Uterus (tissue), 4 donors: ENCODE results near the gene UPP1. TPM values are rescaled to one million over a fixed set of nuclear protein-coding genes. Genes with fewer than 3 reads are reported as not detected.

Experiments used
- DNase-seq, 2 donors: peaks; one replicate each; pipeline ENCODE4 v3.0.0-alpha.2; 2019 to 2020
- H3K27ac ChIP-seq, 2 donors: fragments of 200-600 bp; sonication (generic); 1 replicate in 1 of 2; 2 replicates in 1 of 2; pipeline ENCODE4 v1.5.1; 2016 to 2018
- H3K27me3 ChIP-seq, 2 donors: fragments of 200-600 bp; sonication (generic); one replicate each; pipeline ENCODE4 v1.5.1; 2018 to 2019; ENCODE audit warnings: control low read depth in 1 of 2
- H3K36me3 ChIP-seq, 2 donors: fragments of 200-600 bp; sonication (generic); one replicate each; pipeline ENCODE4 v1.5.1; 2019; ENCODE audit warnings: control low read depth in 1 of 2
- H3K4me1 ChIP-seq, 2 donors: fragments of 200-600 bp; sonication (generic); one replicate each; pipeline ENCODE4 v1.5.1; 2018 to 2019; ENCODE audit warnings: control low read depth in 1 of 2
- H3K4me3 ChIP-seq, 2 donors: fragments of 200-600 bp; sonication (generic); 1 replicate in 1 of 2; 2 replicates in 1 of 2; pipeline ENCODE4 v1.5.1; 2018 to 2019; ENCODE audit warnings: mild to moderate bottlenecking in 1 of 2
- H3K9me3 ChIP-seq, 2 donors: fragments of 200-600 bp; sonication (generic); one replicate each; pipeline ENCODE4 v1.5.1; 2019; ENCODE audit warnings: control low read depth in 1 of 2
- POLR2A ChIP-seq, 2 donors: fragments of 450-650 bp; IDR thresholded peaks; one replicate each; pipeline ENCODE4 v1.6.1; 2016; ENCODE audit warnings: antibody characterized with exemption in 2 of 2, mild to moderate bottlenecking in 1 of 2, moderate library complexity in 1 of 2
- intact Hi-C: fragments of 100-400 bp; cut with DNase I; formaldehyde crosslinking; loops from one replicate; pipeline ENCODE4 v1.15.1; 2023; ENCODE audit warnings: low total_unique reads
- total RNA-seq, 4 donors: library from RNA; depleted of rRNA in 3 of 4; stranded (reverse); fragments of >200 nt in 3 of 4; gene quantifications; one replicate each; pipeline versions ENCODE4 v1.1.0 to v1.2.4, GENCODE V29; 2014 to 2023
- TF ChIP-seq, protein P1 (sequence below), 4 experiments: fragments of 200-600 bp in 2 of 4; fragments of 450-650 bp in 2 of 4; sonication (generic) in 2 of 4; IDR thresholded peaks; one replicate each; pipeline ENCODE4 v1.5.1; 2016 to 2019; ENCODE audit warnings: antibody characterized with exemption in 4 of 4, mild to moderate bottlenecking in 2 of 4, moderate library complexity in 1 of 4
- donor health status: DM: yes; HTN: yes; CAD: no.

Gene UPP1
- total RNA-seq, 4 donors from 2014 or later: 1.5 to 25.2 (median 5.4) TPM

DNA sequence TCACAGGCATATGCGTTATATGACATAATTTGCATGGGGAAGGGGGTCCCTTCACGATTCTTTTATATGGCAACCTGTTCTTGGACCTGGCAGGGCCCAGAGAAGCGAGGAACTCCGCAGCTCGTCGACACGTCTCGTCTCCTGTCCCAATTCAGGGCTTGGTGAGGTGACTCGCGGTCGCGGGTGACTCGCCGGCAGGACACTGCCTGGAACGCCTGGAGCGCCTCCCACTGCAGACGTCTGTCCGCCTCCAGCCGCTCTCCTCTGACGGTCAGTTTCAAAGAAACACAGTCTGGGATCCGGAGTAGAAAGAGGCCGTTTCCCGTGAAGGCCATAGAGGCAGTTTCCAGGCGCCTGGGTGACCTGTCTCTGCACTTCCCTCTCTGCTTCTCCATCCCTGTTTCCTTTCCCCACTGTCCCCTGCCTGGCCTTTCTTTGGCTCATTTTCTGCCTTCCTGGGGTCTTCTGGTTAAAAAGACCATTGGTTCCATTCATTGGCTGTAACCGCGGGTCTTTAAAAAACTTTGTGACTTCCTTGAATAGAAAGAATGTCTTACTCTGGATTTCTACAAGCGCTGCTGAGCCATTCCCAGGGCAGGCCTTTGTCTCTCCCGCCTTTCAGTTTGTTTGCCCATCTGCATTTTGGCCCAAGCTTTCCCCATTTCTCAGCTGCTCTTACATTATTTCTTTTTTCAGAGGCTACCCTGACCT is 1.2 kb downstream of the UPP1 start:
- TF ChIP-seq POLR2A (IDR thresholded peaks at IDR 0.05): no peak
- intact Hi-C loops: no loop called here
- peak overlapping the region; percentile 82 to 88 for H3K27ac ChIP-seq
- H3K4me1 ChIP-seq: peaks cover 5 to 11% of the 10 kb centered on the region in 2 donors
- no peaks in the 10 kb centered on the region for H3K36me3 ChIP-seq
- H3K9me3 ChIP-seq: no peaks in the 10 kb centered on the region
- DNase-seq: peak in 1 of 2 donors; percentile 37
- no peaks in the 10 kb centered on the region for H3K27me3 ChIP-seq
- peak overlapping the region; percentile 76 to 82 for H3K4me3 ChIP-seq

DNA sequence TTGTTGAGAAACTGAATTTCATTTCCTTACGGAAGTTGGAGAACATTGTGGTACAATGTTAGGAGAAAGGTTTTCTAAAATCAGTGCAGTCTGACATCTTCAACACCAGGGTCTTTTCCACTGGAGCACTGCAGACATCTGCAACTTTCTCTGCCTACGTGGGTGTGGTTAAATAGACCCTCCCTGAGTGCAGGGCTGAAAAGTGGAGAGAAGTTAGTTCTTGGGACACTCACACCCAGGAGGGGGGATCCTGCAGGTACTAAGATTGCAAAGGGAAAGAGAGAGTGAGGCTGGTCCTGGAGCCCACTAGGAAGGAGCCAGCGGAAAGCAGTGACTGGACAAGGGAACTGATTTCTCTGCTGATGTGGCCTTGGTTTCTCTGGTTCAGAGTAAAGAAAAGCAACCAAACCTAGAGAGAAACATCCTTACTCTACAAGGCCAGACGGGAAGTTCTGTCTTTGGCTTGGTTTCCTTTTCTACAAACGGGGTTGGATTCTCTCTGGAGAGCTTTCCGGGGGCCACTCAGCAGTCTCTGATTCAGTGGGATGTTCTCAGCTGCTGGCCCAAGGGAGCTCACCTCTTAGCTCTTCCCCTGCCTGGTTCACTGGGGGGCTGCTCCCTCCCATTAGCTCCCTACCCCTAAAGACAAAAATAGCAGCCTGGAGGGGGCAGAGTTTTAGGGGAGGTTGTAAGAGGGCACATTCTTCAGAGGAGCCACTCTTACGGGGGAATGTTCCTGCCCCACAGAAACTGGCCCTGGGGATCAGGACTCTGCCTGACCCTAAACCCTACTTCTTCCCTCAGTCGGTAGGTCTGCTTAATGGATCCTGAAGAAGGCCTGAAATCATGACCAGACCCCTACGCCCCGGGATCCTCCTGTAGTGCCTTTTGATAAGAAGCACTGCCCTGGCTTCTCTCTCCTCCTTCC is 2.7 kb downstream of the UPP1 start:
- H3K4me3 ChIP-seq: no peak overlapping the region
- intact Hi-C loops: no loop called here
- DNase-seq: no peak
- TF ChIP-seq, protein P1, sequence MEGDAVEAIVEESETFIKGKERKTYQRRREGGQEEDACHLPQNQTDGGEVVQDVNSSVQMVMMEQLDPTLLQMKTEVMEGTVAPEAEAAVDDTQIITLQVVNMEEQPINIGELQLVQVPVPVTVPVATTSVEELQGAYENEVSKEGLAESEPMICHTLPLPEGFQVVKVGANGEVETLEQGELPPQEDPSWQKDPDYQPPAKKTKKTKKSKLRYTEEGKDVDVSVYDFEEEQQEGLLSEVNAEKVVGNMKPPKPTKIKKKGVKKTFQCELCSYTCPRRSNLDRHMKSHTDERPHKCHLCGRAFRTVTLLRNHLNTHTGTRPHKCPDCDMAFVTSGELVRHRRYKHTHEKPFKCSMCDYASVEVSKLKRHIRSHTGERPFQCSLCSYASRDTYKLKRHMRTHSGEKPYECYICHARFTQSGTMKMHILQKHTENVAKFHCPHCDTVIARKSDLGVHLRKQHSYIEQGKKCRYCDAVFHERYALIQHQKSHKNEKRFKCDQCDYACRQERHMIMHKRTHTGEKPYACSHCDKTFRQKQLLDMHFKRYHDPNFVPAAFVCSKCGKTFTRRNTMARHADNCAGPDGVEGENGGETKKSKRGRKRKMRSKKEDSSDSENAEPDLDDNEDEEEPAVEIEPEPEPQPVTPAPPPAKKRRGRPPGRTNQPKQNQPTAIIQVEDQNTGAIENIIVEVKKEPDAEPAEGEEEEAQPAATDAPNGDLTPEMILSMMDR (IDR thresholded peaks at IDR 0.05): no peak
- no peak for TF ChIP-seq POLR2A (IDR thresholded peaks at IDR 0.05)
- H3K4me1 ChIP-seq: peaks cover 0 to 11% of the 10 kb centered on the region in 2 donors
- no peak overlapping the region for H3K27ac ChIP-seq
- no peaks in the 10 kb centered on the region for H3K27me3 ChIP-seq
- H3K36me3 ChIP-seq: no peaks in the 10 kb centered on the region
- H3K9me3 ChIP-seq: no peaks in the 10 kb centered on the region

DNA sequence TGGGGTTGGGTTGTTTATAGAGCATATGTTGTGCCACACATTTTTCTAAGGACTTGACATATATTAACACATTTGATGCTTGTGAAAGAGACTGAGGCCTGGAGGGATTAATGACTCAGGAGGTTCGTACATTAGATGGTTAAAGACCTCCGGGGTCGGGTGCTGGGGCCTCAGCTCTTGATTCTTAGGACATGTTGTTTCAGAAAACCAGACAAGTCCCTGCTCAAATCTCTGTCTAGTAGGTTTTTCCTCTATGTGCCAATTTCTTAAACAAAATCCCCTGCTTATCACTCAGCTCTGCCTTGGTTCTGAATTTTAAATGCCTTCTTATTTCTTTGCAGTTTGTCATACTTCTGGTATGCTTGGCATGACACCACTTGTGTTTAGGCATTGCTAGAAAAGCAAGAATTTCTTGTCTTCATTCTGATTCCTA is 5.8 kb downstream of the UPP1 start:
- H3K36me3 ChIP-seq: no peaks in the 10 kb centered on the region
- no peak for DNase-seq
- intact Hi-C loops: no loop called here

DNA sequence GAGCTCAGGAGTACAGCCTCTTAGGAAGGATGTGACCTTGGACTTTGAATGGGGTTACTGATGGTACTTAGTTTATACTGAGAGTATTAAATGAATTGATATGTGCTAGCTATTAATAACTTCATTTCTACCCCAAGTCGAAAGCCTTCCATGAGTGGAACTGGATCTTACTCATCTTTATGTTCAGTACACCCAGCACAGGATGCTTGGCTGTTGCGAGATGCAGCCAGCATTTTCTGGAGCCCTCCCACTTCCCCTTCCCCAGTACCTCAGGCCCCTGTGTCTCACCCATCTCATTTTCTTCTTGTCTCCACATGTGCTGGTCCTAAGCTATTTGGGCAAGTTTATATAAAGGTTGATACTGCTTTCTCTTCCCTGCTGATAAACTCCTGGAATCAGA is 7.2 kb downstream of the UPP1 start:
- H3K36me3 ChIP-seq: no peaks in the 10 kb centered on the region
- H3K4me1 ChIP-seq: no peaks in the 10 kb centered on the region
- H3K4me3 ChIP-seq: no peak overlapping the region
- peak overlapping the region in 1 of 2 donors; percentile 19 for H3K27ac ChIP-seq
- no peaks in the 10 kb centered on the region for H3K27me3 ChIP-seq
- no peaks in the 10 kb centered on the region for H3K9me3 ChIP-seq
- TF ChIP-seq, protein P1 (IDR thresholded peaks at IDR 0.05): no peak
- no peak for DNase-seq
- intact Hi-C loops: no loop called here

More for the DNA sequence above, 5.8 kb downstream of the UPP1 start:
- no peak for TF ChIP-seq POLR2A (IDR thresholded peaks at IDR 0.05)
- TF ChIP-seq, protein P1 (IDR thresholded peaks at IDR 0.05): no peak
- no peaks in the 10 kb centered on the region for H3K27me3 ChIP-seq
- no peak overlapping the region for H3K4me3 ChIP-seq
- no peaks in the 10 kb centered on the region for H3K9me3 ChIP-seq
- no peak overlapping the region for H3K27ac ChIP-seq
- H3K4me1 ChIP-seq: peaks cover 0 to 1% of the 10 kb centered on the region in 2 donors

DNA sequence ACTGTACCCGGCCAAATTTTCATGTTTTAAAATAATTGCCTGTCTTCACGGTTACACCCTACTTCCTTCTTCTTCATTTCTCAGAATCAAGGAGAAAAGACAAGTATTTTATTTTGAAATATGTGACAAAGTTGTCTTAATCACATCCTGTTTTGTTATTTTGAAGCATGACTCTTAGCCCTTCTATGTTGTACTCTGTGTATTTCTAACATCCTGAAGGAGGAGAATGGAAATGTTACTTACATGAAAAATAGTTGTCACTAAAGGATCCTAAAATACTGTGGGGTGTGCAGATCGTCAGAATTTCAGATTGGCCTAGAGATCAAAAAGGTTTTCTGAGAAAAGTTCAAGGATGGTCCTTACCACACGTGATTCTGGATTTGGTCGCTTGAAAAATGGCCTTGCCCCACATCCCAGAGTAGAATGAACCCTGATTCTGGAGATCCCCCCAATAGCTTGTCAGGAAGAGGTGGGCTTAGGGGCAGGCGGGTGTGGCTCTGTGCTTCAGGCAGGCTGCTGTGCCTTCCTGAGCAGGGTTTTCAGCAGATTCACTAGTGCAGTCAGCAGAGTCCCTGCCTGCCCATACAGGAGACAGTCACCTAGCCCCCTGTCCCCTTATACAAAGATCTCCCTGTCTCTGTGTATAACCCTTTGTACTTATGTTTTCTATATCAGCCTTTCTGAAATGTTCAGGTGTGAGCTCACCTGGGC is 8.6 kb downstream of the UPP1 start:
- Histone ChIP-seq H3K4me1 (no peaks in the 10 kb centered on the region), H3K4me3 (no peak overlapping the region), H3K9me3 (no peaks in the 10 kb centered on the region), H3K36me3 (no peaks in the 10 kb centered on the region), H3K27ac (peak overlapping the region in 1 of 2 donors; percentile 19), H3K27me3 (no peaks in the 10 kb centered on the region)
- TF ChIP-seq, protein P1 (IDR thresholded peaks at IDR 0.05): no peak
- no peak for TF ChIP-seq POLR2A (IDR thresholded peaks at IDR 0.05)
- no peak for DNase-seq
- intact Hi-C loops: no loop called here
